Ishikawa (cell line): ENCODE results near the gene IFNA7.
"Not testable (repeated sequence)": the region's sequence is repeated elsewhere in the genome, so short reads cannot be mapped to it uniquely, and the experiment has no call there.

ENCODE experiments used
- CEBPB ChIP-seq: IDR thresholded peaks from 2 replicates; pipeline ENCODE4 v1.6.1; 2012
- CREB1 ChIP-seq: IDR thresholded peaks from 2 replicates; pipeline ENCODE4 v1.6.1; 2012; ENCODE audit warnings: low read depth
- EGR1 ChIP-seq: IDR thresholded peaks from 2 replicates; pipeline ENCODE4 v1.6.1; 2012
- EP300 ChIP-seq: IDR thresholded peaks from 2 replicates; pipeline ENCODE4 v1.6.1; 2012; ENCODE audit warnings: borderline replicate concordance
- FOXM1 ChIP-seq: IDR thresholded peaks from 2 replicates; pipeline ENCODE4 v1.6.1; 2012; ENCODE audit warnings: low read depth, borderline replicate concordance
- NFIC ChIP-seq: IDR thresholded peaks from 2 replicates; pipeline ENCODE4 v1.6.1; 2012
- RAD21 ChIP-seq: IDR thresholded peaks from 2 replicates; pipeline ENCODE4 v1.6.1; 2012; ENCODE audit warnings: low read depth
- TAF1 ChIP-seq: IDR thresholded peaks from 2 replicates; pipeline ENCODE4 v1.6.1; 2012; ENCODE audit warnings: low read depth, mild to moderate bottlenecking
- TCF12 ChIP-seq: IDR thresholded peaks from 2 replicates; pipeline ENCODE4 v1.6.1; 2012; ENCODE audit warnings: low read depth
- TEAD4 ChIP-seq: IDR thresholded peaks from 2 replicates; pipeline ENCODE4 v1.6.1; 2012
- YY1 ChIP-seq: IDR thresholded peaks from 2 replicates; pipeline ENCODE4 v1.6.1; 2012; ENCODE audit warnings: low read depth
- ZBTB7A ChIP-seq: IDR thresholded peaks from 2 replicates; pipeline ENCODE4 v1.6.1; 2012; ENCODE audit warnings: low read depth
- TF ChIP-seq, protein P1 (sequence below): IDR thresholded peaks from 2 replicates; pipeline ENCODE4 v1.6.1; 2012
- TF ChIP-seq, protein P2 (sequence below): IDR thresholded peaks from 2 replicates; pipeline ENCODE4 v1.6.1; 2012; ENCODE audit warnings: low read depth, mild to moderate bottlenecking

Gene IFNA7

DNA sequence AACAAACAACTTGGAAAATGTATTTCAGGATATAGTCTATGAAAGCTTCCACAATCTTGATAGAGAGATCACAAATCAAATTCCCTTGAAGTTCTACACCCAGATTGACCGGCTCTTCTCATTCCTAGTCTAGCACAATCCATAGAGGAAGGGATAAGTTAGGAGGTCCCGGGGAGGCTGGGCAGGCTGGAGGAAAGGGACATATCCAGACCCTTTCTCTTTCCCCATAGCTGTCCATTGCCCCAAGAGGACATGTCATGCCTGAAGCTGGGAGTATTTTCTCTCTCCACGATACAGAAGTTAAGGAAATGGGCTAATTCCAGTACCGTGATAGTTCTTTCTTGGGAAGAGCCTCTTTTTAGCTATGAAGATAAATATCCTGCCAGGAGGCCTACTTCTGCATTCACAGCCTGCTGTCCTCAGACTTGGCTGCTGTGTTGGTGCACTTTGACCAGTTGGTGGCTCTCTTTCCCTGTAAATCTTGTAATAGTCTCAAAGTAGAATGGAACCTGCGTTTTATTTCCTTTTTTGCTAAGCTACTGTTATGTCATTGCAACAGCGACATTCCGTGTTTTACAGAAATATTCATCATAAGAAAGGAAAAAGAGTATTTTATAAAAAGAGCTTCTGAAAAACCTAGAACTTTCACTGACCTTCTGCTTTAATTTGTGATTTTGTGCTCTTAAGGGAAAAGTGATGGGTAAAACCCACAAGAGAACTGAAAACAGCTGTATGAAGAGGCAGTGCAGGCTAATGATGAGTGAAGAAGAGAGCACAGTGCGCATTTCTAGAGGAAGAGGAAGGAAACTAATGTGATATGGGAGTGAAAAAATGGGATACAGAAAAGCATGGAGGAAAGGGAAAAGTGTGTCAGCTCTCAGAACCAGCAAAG, 33.7 kb upstream of the IFNA7 start:
- peak; percentile 62 for TF ChIP-seq RAD21

DNA sequence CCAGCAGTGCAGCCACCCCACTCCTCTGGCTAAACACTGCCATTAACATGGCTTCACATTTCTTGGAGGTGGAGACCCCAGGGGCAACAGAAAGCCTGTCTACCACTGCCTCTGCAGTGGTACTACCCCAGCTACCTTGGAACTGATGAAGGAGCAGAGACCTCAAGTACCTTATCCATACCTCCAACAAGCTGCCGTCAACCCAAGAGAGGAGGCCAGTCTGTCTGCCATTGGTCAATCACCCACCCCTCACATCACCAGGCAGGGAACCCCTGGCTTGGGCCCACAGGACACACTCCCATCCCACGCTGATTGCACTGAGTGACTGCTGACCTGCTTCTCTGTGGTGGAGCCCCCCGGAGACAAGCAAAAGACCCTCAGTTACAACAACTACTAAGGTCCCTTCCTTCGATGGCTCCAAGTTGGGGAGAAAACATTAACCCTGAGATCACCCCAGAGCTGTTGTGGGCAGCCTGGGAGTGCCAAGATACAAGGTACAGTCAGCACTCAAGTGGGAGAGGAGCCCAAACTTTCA, 32.2 kb upstream of the IFNA7 start:
- no peak for TF ChIP-seq CREB1
- no peak for TF ChIP-seq FOXM1
- TF ChIP-seq RAD21, result no peak
- no peak for TF ChIP-seq CEBPB
- TF ChIP-seq, protein P1, sequence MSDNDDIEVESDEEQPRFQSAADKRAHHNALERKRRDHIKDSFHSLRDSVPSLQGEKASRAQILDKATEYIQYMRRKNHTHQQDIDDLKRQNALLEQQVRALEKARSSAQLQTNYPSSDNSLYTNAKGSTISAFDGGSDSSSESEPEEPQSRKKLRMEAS, result no peak
- TF ChIP-seq, protein P2, sequence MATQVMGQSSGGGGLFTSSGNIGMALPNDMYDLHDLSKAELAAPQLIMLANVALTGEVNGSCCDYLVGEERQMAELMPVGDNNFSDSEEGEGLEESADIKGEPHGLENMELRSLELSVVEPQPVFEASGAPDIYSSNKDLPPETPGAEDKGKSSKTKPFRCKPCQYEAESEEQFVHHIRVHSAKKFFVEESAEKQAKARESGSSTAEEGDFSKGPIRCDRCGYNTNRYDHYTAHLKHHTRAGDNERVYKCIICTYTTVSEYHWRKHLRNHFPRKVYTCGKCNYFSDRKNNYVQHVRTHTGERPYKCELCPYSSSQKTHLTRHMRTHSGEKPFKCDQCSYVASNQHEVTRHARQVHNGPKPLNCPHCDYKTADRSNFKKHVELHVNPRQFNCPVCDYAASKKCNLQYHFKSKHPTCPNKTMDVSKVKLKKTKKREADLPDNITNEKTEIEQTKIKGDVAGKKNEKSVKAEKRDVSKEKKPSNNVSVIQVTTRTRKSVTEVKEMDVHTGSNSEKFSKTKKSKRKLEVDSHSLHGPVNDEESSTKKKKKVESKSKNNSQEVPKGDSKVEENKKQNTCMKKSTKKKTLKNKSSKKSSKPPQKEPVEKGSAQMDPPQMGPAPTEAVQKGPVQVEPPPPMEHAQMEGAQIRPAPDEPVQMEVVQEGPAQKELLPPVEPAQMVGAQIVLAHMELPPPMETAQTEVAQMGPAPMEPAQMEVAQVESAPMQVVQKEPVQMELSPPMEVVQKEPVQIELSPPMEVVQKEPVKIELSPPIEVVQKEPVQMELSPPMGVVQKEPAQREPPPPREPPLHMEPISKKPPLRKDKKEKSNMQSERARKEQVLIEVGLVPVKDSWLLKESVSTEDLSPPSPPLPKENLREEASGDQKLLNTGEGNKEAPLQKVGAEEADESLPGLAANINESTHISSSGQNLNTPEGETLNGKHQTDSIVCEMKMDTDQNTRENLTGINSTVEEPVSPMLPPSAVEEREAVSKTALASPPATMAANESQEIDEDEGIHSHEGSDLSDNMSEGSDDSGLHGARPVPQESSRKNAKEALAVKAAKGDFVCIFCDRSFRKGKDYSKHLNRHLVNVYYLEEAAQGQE, result no peak
- TF ChIP-seq TAF1, result no peak

DNA sequence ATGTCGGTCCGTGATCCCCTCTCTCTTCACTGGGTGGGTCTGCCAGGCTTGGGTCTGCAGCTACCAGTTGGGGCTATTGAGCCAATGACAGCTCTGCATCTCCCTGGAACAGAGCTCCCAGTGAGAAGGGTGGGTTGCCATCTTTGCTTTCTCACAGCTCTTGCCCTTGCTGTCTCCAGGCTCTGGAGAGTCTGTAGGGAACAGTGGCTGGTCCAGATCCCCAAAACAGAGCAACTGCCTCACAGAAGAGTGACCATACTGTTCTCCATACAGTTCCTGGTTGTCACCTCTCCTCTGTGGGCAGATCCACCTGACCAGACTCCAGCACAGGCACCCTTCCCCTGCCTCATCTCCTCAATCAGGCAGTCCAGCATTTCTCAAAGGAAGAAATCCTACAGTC, 31.3 kb upstream of the IFNA7 start:
- no peak for TF ChIP-seq TCF12
- no peak for TF ChIP-seq CEBPB
- no peak for TF ChIP-seq EGR1
- TF ChIP-seq RAD21, result no peak
- TF ChIP-seq YY1, result no peak
- no peak for TF ChIP-seq NFIC
- TF ChIP-seq FOXM1, result no peak

GRCh38 chr9:21228122-21228521, 26.1 kb upstream of the IFNA7 start, which contains the start of gene IFNA17:
Gene IFNA17, minus strand, starts transcription at chr9:21228222. Its CDS starts 49 bp downstream, at chr9:21228173.
- TF ChIP-seq YY1 (no peak), ZBTB7A (no peak)

GRCh38 chr9:21217211-21217610, 15.2 kb upstream of the IFNA7 start, which contains the start of gene IFNA16:
Gene IFNA16, minus strand, starts transcription at chr9:21217311. Its CDS starts 6 bp downstream, at chr9:21217305.
- TF ChIP-seq YY1, NFIC, TEAD4: not testable (repeated sequence)

DNA sequence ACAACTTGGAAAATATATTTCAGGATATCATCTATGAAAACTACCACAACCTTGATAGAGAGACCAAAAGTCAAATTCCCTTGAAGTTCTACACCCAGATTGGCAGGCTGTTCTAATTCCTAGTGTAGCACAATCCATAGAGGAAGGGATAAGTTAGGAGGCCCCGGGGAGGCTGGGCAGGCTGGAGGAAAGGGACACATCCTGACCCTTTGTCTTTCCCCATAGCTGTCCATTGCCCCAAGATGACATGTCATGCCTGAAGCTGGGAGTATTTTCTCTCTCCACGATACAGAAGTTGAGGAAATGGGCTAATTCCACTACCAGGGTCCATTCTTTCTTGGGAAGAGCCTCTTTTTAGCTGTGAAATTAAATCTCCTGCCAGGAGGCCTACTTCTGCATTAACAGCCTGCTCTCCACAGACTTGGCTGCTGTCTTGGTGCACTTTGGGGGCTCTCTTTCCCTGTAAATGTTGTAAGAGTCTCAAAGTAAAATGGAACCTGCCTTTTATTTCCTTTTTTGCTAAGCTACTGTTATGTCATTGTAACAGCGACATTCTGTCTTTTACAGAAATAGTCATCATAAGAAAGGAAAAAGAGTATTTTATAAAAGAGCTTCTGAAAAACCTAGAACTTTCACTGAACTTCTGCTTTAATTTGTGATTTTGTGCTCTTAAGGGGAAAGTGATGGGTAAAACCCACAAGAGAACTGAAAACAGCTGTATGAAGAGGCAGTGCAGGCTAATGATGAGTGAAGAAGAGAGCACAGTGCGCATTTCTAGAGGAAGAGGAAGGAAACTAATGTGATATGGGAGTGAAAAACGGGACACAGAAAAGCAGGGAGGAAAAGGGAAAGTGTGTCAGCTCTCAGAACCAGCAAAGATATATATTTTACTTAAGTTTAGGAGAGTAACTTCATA, 11.7 kb upstream of the IFNA7 start:
- TF ChIP-seq RAD21, result peak; percentile 49

- TF ChIP-seq RAD21 (no peak), CREB1 (no peak), EGR1 (no peak), EP300 (no peak)
- TF ChIP-seq, protein P2, result no peak
These were observed 8.3 kb upstream of the IFNA7 start for GRCh38 chr9:21210311-21210710.

- TF ChIP-seq CREB1, TEAD4: not testable (repeated sequence)
- TF ChIP-seq, protein P1, result not testable (repeated sequence)
These were observed 5.0 kb upstream of the IFNA7 start, which contains the start of gene IFNA10 for GRCh38 chr9:21207043-21207442. Gene IFNA10, minus strand, starts transcription at chr9:21207143. Its CDS starts 46 bp downstream, at chr9:21207097.
